Measurements from ENCODE around the gene SLC4A3. TPM values are rescaled to one million over a fixed set of nuclear protein-coding genes. Genes with fewer than 3 reads are reported as not detected.

SLC4A3 gene
- total RNA-seq, 1 donor from 2014 or later, result 0.88 TPM

GRCh38 chr2:219684721-219685689, 57.6 kb downstream of the SLC4A3 start:
- H3K4me3 ChIP-seq, result no peak overlapping the region
- no peaks in the 10 kb centered on the region for H4K20me1 ChIP-seq (ENCODE audit: low read depth)
- peak overlapping the region; percentile 88 for H3K27ac ChIP-seq
- Mint-ChIP-seq H3K27ac (peak overlapping the region; percentile 61), H3K36me3 (no peaks in the 10 kb centered on the region), H3K27me3 (ENCODE audit: insufficient read depth, low read depth) (peaks cover 6% of the 10 kb centered on the region), H3K4me1 (peaks cover 60% of the 10 kb centered on the region), H3K4me3 (no peak overlapping the region), H3K9me3 (peaks cover 11% of the 10 kb centered on the region)
- no peak overlapping the region for H3K9ac ChIP-seq
- no peak for TF ChIP-seq EZH2 (IDR thresholded peaks at IDR 0.05)
- TF ChIP-seq, protein P1, sequence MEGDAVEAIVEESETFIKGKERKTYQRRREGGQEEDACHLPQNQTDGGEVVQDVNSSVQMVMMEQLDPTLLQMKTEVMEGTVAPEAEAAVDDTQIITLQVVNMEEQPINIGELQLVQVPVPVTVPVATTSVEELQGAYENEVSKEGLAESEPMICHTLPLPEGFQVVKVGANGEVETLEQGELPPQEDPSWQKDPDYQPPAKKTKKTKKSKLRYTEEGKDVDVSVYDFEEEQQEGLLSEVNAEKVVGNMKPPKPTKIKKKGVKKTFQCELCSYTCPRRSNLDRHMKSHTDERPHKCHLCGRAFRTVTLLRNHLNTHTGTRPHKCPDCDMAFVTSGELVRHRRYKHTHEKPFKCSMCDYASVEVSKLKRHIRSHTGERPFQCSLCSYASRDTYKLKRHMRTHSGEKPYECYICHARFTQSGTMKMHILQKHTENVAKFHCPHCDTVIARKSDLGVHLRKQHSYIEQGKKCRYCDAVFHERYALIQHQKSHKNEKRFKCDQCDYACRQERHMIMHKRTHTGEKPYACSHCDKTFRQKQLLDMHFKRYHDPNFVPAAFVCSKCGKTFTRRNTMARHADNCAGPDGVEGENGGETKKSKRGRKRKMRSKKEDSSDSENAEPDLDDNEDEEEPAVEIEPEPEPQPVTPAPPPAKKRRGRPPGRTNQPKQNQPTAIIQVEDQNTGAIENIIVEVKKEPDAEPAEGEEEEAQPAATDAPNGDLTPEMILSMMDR (IDR thresholded peaks at IDR 0.05), result no peak
- no peak for TF ChIP-seq EZH2phosphoT487 (IDR thresholded peaks at IDR 0.05)
- H2AFZ ChIP-seq (replicated peaks), result peak overlapping the region; percentile 94
- no peaks in the 10 kb centered on the region for H3K36me3 ChIP-seq
- no peaks in the 10 kb centered on the region for H3K9me3 ChIP-seq (ENCODE audit: low read depth)
- H3K4me1 ChIP-seq, result peaks cover 26% of the 10 kb centered on the region
- no peaks in the 10 kb centered on the region for H3K79me2 ChIP-seq (ENCODE audit: low read depth)
- no peaks in the 10 kb centered on the region for H3K27me3 ChIP-seq
- peak overlapping the region; percentile 31 for H3K4me2 ChIP-seq
- peak; percentile 42 for DNase-seq (ENCODE audit: low spot score)
- H3F3A ChIP-seq (ENCODE audit: low read depth), result peaks cover 30% of the 10 kb centered on the region

GRCh38 chr2:219687272-219687671, 59.8 kb downstream of the SLC4A3 start:
- H3K4me3 Mint-ChIP-seq, result no peak overlapping the region
- Histone ChIP-seq H3K4me3 (no peak overlapping the region), H4K20me1 (ENCODE audit: low read depth) (no peaks in the 10 kb centered on the region), H3K27me3 (no peaks in the 10 kb centered on the region), H3K27ac (peak overlapping the region; percentile 88), H3K4me2 (no peak overlapping the region), H3K9me3 (ENCODE audit: low read depth) (no peaks in the 10 kb centered on the region), H3K9ac (no peak overlapping the region), H2AFZ (replicated peaks) (no peak overlapping the region), H3K4me1 (peaks cover 26% of the 10 kb centered on the region), H3K36me3 (no peaks in the 10 kb centered on the region), H3K79me2 (ENCODE audit: low read depth) (no peaks in the 10 kb centered on the region), H3F3A (ENCODE audit: low read depth) (peaks cover 30% of the 10 kb centered on the region)
- H3K27me3 Mint-ChIP-seq (ENCODE audit: insufficient read depth, low read depth), result peaks cover 6% of the 10 kb centered on the region
- no peak overlapping the region for H3K27ac Mint-ChIP-seq
- H3K9me3 Mint-ChIP-seq, result peaks cover 11% of the 10 kb centered on the region
- no peak for DNase-seq (ENCODE audit: low spot score)
- peaks cover 57% of the 10 kb centered on the region for H3K4me1 Mint-ChIP-seq
- H3K36me3 Mint-ChIP-seq, result no peaks in the 10 kb centered on the region
- TF ChIP-seq, protein P1 (IDR thresholded peaks at IDR 0.05), result no peak

GRCh38 chr2:219687882-219688559, 60.6 kb downstream of the SLC4A3 start:
- peaks cover 9% of the 10 kb centered on the region for H3K27me3 Mint-ChIP-seq (ENCODE audit: insufficient read depth, low read depth)
- H3K4me1 Mint-ChIP-seq, result peaks cover 59% of the 10 kb centered on the region

More at GRCh38 chr2:219687882-219688559, 60.6 kb downstream of the SLC4A3 start:
- Mint-ChIP-seq H3K36me3 (no peaks in the 10 kb centered on the region), H3K9me3 (peaks cover 10% of the 10 kb centered on the region), H3K4me3 (peak overlapping the region; percentile 42), H3K27ac (no peak overlapping the region)
- Histone ChIP-seq H3K27me3 (no peaks in the 10 kb centered on the region), H3F3A (ENCODE audit: low read depth) (peaks cover 30% of the 10 kb centered on the region), H3K9ac (no peak overlapping the region), H4K20me1 (ENCODE audit: low read depth) (no peaks in the 10 kb centered on the region), H3K4me3 (no peak overlapping the region), H3K27ac (no peak overlapping the region), H3K79me2 (ENCODE audit: low read depth) (no peaks in the 10 kb centered on the region), H3K9me3 (ENCODE audit: low read depth) (no peaks in the 10 kb centered on the region), H3K4me2 (no peak overlapping the region), H3K4me1 (peaks cover 26% of the 10 kb centered on the region), H2AFZ (replicated peaks) (no peak overlapping the region), H3K36me3 (no peaks in the 10 kb centered on the region)
- TF ChIP-seq EZH2 (IDR thresholded peaks at IDR 0.05) (no peak), EZH2phosphoT487 (IDR thresholded peaks at IDR 0.05) (no peak)
- TF ChIP-seq, protein P1 (IDR thresholded peaks at IDR 0.05), result no peak
- DNase-seq (ENCODE audit: low spot score), result no peak

All from neural progenitor cell (in vitro differentiated cells).